Neuronal stem cell (in vitro differentiated cells): Measurements from ENCODE around the gene MKNK1.

ENCODE experiments used
- DNase-seq: peaks from one replicate; pipeline ENCODE4 v3.0.0-alpha.2; 2013; ENCODE audit warnings: low spot score
- H2AFZ ChIP-seq: one replicate; pipeline ENCODE4 v1.6.1; 2013; ENCODE audit warnings: mild to moderate bottlenecking, low read length, inconsistent platforms
- H2AK5ac ChIP-seq: 2 replicates; pipeline ENCODE4 v1.6.1; 2013; ENCODE audit warnings: low read depth, mild to moderate bottlenecking, inconsistent platforms, low read length, moderate library complexity, mixed read lengths
- H2BK120ac ChIP-seq: 2 replicates; pipeline ENCODE4 v1.6.1; 2013; ENCODE audit warnings: low read depth, mild to moderate bottlenecking, inconsistent platforms, low read length, moderate library complexity, mixed read lengths
- H2BK12ac ChIP-seq: one replicate; pipeline ENCODE4 v1.6.1; 2013; ENCODE audit warnings: low read length, inconsistent platforms
- H2BK15ac ChIP-seq: 2 replicates; pipeline ENCODE4 v1.6.1; 2013; ENCODE audit warnings: mild to moderate bottlenecking, low read length, inconsistent platforms, mixed read lengths
- H2BK5ac ChIP-seq: one replicate; pipeline ENCODE4 v1.6.1; 2013; ENCODE audit warnings: inconsistent platforms, mild to moderate bottlenecking, low read length, moderate library complexity
- H3K14ac ChIP-seq: one replicate; pipeline ENCODE4 v1.6.1; 2013; ENCODE audit warnings: low read length, inconsistent platforms
- H3K18ac ChIP-seq: 2 replicates; pipeline ENCODE4 v1.6.1; 2013; ENCODE audit warnings: low read length, inconsistent platforms
- H3K23ac ChIP-seq: 2 replicates; pipeline ENCODE4 v1.6.1; 2013; ENCODE audit warnings: low read depth, mild to moderate bottlenecking, mixed read lengths, low read length, inconsistent platforms; ENCODE audit not compliant: poor library complexity
- H3K27ac ChIP-seq: replicated peaks from 3 replicates; pipeline ENCODE4 v1.5.1; 2013; ENCODE audit warnings: low read length, inconsistent platforms
- H3K27me3 ChIP-seq, 3 experiments: 2 replicates each; pipeline ENCODE4 v1.6.1; 2013; ENCODE audit warnings: low read length in 3 of 3, mild to moderate bottlenecking in 2 of 3, inconsistent platforms in 1 of 3, low read depth in 1 of 3, mixed read lengths in 1 of 3, moderate library complexity in 1 of 3; ENCODE audit not compliant: control insufficient read depth in 3 of 3, insufficient read depth in 3 of 3
- H3K36me3 ChIP-seq, 2 donors: replicated peaks in 1 of 2; 2 replicates each; pipeline ENCODE4 v1.6.1; 2013; ENCODE audit warnings: low read length in 2 of 2; ENCODE audit not compliant: control insufficient read depth in 2 of 2, insufficient read depth in 2 of 2
- H3K4ac ChIP-seq: 2 replicates; pipeline ENCODE4 v1.6.1; 2013; ENCODE audit warnings: inconsistent platforms, mild to moderate bottlenecking, low read length, moderate library complexity
- H3K4me1 ChIP-seq, 2 donors: 1 replicate in 1 of 2; 2 replicates in 1 of 2; pipeline ENCODE4 v1.6.1; 2013; ENCODE audit warnings: low read length in 2 of 2, low read depth in 1 of 2; ENCODE audit not compliant: control insufficient read depth in 2 of 2, insufficient read depth in 1 of 2
- H3K4me2 ChIP-seq: one replicate; pipeline ENCODE4 v1.6.1; 2013; ENCODE audit warnings: mild to moderate bottlenecking, low read length, inconsistent platforms; ENCODE audit not compliant: insufficient read depth, poor library complexity, severe bottlenecking
- H3K4me3 ChIP-seq, 2 donors: 2 replicates each; pipeline ENCODE4 v1.5.1; 2013; ENCODE audit warnings: low read length in 2 of 2, mild to moderate bottlenecking in 2 of 2, inconsistent platforms in 1 of 2, moderate library complexity in 1 of 2
- H3K79me1 ChIP-seq: one replicate; pipeline ENCODE4 v1.6.1; 2013; ENCODE audit warnings: low read depth, mild to moderate bottlenecking, inconsistent platforms, low read length, moderate library complexity
- H3K9ac ChIP-seq: one replicate; pipeline ENCODE4 v1.6.1; 2013; ENCODE audit warnings: mild to moderate bottlenecking, low read depth, low read length, inconsistent platforms; ENCODE audit not compliant: poor library complexity
- H3K9me3 ChIP-seq, 2 donors: replicated peaks in 1 of 2; 2 replicates each; pipeline versions ENCODE3 to v1.6.1; 2013; ENCODE audit warnings: low read length in 2 of 2, mild to moderate bottlenecking in 2 of 2, inconsistent platforms in 1 of 2, low read depth in 1 of 2, mixed read lengths in 1 of 2, moderate library complexity in 1 of 2; ENCODE audit not compliant: control insufficient read depth in 2 of 2, insufficient read depth in 1 of 2
- H4K8ac ChIP-seq: one replicate; pipeline ENCODE4 v1.6.1; 2013; ENCODE audit warnings: low read depth, mild to moderate bottlenecking, inconsistent platforms, low read length, moderate library complexity
- H4K91ac ChIP-seq: one replicate; pipeline ENCODE4 v1.6.1; 2013; ENCODE audit warnings: low read length, low read depth, mild to moderate bottlenecking, inconsistent platforms; ENCODE audit not compliant: poor library complexity
- WGBS, 2 donors: extraction: QIAGEN DNeasy Blood & Tissue Kit; methylation state at CpG; one replicate each; pipeline ENCODE4 v1.1.7; 2013; ENCODE audit warnings: missing lambda C conversion rate in 2 of 2, mixed read lengths in 1 of 2; ENCODE audit not compliant: insufficient read length in 2 of 2, insufficient replicate concordance in 1 of 2; ENCODE audit errors: extremely low coverage in 2 of 2; 5-methylcytosine and 5-hydroxymethylcytosine counted together

Gene MKNK1

DNA sequence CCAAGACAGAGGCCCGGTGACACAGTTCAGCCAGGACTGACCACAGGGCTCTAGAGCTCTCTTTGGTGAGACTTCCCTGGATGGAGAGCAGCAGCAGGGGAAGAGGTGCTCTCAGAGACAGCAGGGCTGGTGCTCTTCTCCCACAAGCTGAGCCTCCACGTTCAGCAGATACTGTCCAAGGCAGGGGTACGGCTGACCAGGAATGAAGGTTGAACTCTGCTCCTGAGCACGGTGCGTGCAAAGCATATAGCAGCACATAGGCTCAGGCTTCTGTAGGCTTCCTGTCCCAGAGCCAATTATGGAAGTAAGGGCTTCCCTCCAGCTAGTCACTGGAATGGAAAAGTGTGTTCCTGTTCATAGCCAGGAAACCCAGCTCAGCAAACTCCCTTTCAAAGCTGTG, 90.5 kb downstream of the MKNK1 start:
- H3K27ac ChIP-seq: no peak overlapping the region
- no peak overlapping the region for H2AFZ ChIP-seq
- H4K91ac ChIP-seq: no peak overlapping the region
- no peak overlapping the region for H2BK12ac ChIP-seq
- H3K27me3 ChIP-seq: peaks cover 0 to 92% (median 9%) of the 10 kb centered on the region in 3 experiments
- H2BK5ac ChIP-seq: no peak overlapping the region
- no CpG with 5 or more reads among the region's 5 CpGs for WGBS, 2 donors
- no peak overlapping the region for H3K23ac ChIP-seq
- no peak overlapping the region for H3K4ac ChIP-seq
- H3K36me3 ChIP-seq: no peaks in the 10 kb centered on the region
- H2AK5ac ChIP-seq: no peak overlapping the region
- no peak overlapping the region for H3K4me2 ChIP-seq
- H3K4me3 ChIP-seq: no peak overlapping the region
- no peak overlapping the region for H2BK120ac ChIP-seq
- no peaks in the 10 kb centered on the region for H3K9me3 ChIP-seq
- H4K8ac ChIP-seq: no peak overlapping the region
- H3K4me1 ChIP-seq: peaks cover 0 to 25% of the 10 kb centered on the region in 2 donors
- peak overlapping the region; percentile 2 for H2BK15ac ChIP-seq
- DNase-seq: no peak
- H3K9ac ChIP-seq: no peak overlapping the region
- H3K18ac ChIP-seq: peak overlapping the region; percentile 2
- H3K14ac ChIP-seq: no peak overlapping the region
- no peaks in the 10 kb centered on the region for H3K79me1 ChIP-seq

DNA sequence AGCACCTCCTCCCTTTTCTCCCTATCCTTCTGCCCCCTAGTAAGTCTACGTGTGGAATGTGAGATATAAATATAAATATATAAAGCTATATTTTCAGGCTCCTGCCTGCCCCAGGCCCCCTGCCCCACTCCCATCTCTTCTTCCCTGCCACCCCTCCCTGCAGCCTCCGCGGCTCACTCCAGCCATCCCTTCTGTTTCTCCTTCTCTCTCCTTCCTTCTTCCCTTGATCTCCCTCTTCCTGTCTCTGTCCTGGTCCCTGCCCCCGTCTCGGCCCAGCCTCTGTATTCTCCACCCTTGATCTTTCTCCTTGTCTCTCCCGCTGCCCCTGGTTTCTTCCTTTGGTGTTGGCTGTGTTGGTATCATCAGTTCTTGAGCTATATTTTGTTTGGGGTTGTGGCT, 91.3 kb downstream of the MKNK1 start:
- no peak overlapping the region for H4K91ac ChIP-seq
- H2BK120ac ChIP-seq: no peak overlapping the region
- H3K14ac ChIP-seq: no peak overlapping the region
- no peak overlapping the region for H2BK12ac ChIP-seq
- H2AK5ac ChIP-seq: no peak overlapping the region
- no peak overlapping the region for H3K9ac ChIP-seq
- H2AFZ ChIP-seq: no peak overlapping the region
- H3K4ac ChIP-seq: no peak overlapping the region
- H3K4me3 ChIP-seq: no peak overlapping the region
- no peak overlapping the region for H3K18ac ChIP-seq
- H3K36me3 ChIP-seq: no peaks in the 10 kb centered on the region
- no peak overlapping the region for H4K8ac ChIP-seq
- no peak overlapping the region for H2BK5ac ChIP-seq
- H3K23ac ChIP-seq: no peak overlapping the region
- H3K9me3 ChIP-seq: no peaks in the 10 kb centered on the region
- H3K4me1 ChIP-seq: peaks cover 0 to 19% of the 10 kb centered on the region in 2 donors
- no peak overlapping the region for H3K4me2 ChIP-seq
- H2BK15ac ChIP-seq: no peak overlapping the region
- H3K27me3 ChIP-seq: peaks cover 0 to 89% (median 6%) of the 10 kb centered on the region in 3 experiments
- H3K27ac ChIP-seq: no peak overlapping the region
- no peaks in the 10 kb centered on the region for H3K79me1 ChIP-seq
- DNase-seq: no peak
- no CpG with 5 or more reads among the region's 6 CpGs for WGBS, 2 donors

DNA sequence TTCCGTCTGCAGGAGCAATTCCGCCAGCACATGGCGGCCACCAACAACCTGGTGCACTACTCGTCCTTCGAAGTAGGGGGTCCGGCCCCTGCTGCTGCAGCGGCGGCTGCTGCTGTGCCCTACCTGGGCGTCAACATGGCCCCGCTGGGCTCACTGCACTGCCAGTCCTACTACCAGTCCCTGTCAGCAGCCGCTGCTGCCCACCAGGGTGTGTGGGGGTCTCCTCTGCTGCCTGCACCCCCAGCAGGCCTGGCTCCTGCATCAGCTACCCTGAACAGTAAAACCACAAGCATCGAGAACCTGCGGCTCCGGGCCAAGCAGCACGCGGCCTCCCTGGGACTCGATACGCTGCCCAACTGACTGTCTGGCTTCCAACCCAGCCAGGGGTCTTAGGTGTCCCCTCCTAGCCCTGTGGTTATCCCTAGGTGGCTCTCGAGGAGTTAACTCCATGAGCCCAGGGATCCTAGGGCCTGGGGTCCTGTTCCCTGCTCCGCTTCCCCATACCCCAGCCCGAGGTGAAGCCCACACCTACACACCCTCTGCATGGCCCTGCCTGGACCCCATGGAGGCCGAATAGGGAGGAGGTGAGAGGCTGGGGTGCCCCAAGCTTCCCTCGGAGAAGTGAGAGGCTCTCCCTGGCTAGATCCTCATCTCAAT, 91.8 kb downstream of the MKNK1 start:
- H3K27me3 ChIP-seq: peaks cover 0 to 83% (median 6%) of the 10 kb centered on the region in 3 experiments
- H2AFZ ChIP-seq: no peak overlapping the region
- no peak overlapping the region for H2BK5ac ChIP-seq
- H3K27ac ChIP-seq: no peak overlapping the region
- H3K4me3 ChIP-seq: no peak overlapping the region
- H2AK5ac ChIP-seq: peak overlapping the region; percentile 60
- H4K8ac ChIP-seq: no peak overlapping the region
- no peak overlapping the region for H3K9ac ChIP-seq
- no peaks in the 10 kb centered on the region for H3K9me3 ChIP-seq
- H3K4me2 ChIP-seq: no peak overlapping the region
- no CpG with 5 or more reads among the region's 23 CpGs for WGBS, 2 donors
- peak overlapping the region; percentile 63 for H3K18ac ChIP-seq
- no peak overlapping the region for H4K91ac ChIP-seq
- no peak for DNase-seq
- H2BK12ac ChIP-seq: peak overlapping the region; percentile 50
- H2BK120ac ChIP-seq: peak overlapping the region; percentile 9
- no peak overlapping the region for H3K14ac ChIP-seq
- peaks cover 2 to 17% of the 10 kb centered on the region in 2 donors for H3K4me1 ChIP-seq
- H3K4ac ChIP-seq: no peak overlapping the region
- no peaks in the 10 kb centered on the region for H3K36me3 ChIP-seq
- no peak overlapping the region for H3K23ac ChIP-seq
- peak overlapping the region; percentile 55 for H2BK15ac ChIP-seq
- no peaks in the 10 kb centered on the region for H3K79me1 ChIP-seq

DNA sequence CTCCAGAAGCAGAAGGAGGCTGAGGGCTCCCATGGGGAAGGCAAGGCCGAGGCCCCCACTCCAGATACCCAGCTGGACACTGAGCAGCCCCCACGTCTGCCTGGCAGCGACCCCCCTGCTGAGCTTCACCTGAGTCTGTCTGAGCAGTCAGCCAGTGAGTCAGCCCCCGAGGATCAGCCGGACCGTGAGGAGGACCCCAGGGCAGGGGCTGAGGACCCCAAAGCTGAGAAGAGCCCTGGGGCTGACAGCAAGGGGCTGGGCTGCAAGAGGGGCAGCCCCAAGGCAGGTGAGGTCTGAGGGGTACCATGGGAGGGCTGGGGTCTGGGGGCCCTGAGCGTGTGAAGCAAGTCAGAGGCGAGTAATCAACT, 93.1 kb downstream of the MKNK1 start:
- Histone ChIP-seq H2AK5ac (peak overlapping the region; percentile 75), H3K9me3 (no peaks in the 10 kb centered on the region), H3K4me3 (no peak overlapping the region), H3K4me1 (peaks cover 7 to 9% of the 10 kb centered on the region in 2 donors), H2BK12ac (peak overlapping the region; percentile 68), H4K91ac (no peak overlapping the region), H3K27me3 (peaks cover 0 to 73% (median 6%) of the 10 kb centered on the region in 3 experiments), H2BK5ac (no peak overlapping the region), H3K79me1 (no peaks in the 10 kb centered on the region), H3K18ac (peak overlapping the region; percentile 25), H3K14ac (no peak overlapping the region), H3K9ac (no peak overlapping the region), H4K8ac (peak overlapping the region; percentile 70), H3K4ac (no peak overlapping the region), H3K36me3 (no peaks in the 10 kb centered on the region), H3K27ac (no peak overlapping the region), H2BK15ac (peak overlapping the region; percentile 52), H2BK120ac (no peak overlapping the region), H2AFZ (no peak overlapping the region), H3K4me2 (no peak overlapping the region), H3K23ac (no peak overlapping the region)
- no peak for DNase-seq
- no CpG with 5 or more reads among the region's 8 CpGs for WGBS, 2 donors
